ENCODE results near the gene TMED4.

TMED4 gene

GRCh38 chr7:44581879-44582603 is at the start of gene TMED4:
TMED4 (minus strand) TSS chr7:44582231; CDS start chr7:44582206, 25 bp downstream.
- peak; percentile 88 for ATAC-seq

GRCh38 chr7:44631458-44632115 is 49.6 kb upstream of the TMED4 start:
- ATAC-seq = peak; percentile 2 to 5

GRCh38 chr7:44630792-44631457 is 48.9 kb upstream of the TMED4 start:
- ATAC-seq = no peak

- ATAC-seq = no peak
These were observed 47.9 kb upstream of the TMED4 start for GRCh38 chr7:44629829-44630522.

GRCh38 chr7:44626620-44627019 is 44.6 kb upstream of the TMED4 start:
- ATAC-seq = no peak

- no peak for ATAC-seq
These were observed 43.8 kb upstream of the TMED4 start for GRCh38 chr7:44625526-44626471.

GRCh38 chr7:44624318-44624717 is 42.3 kb upstream of the TMED4 start:
- ATAC-seq = no peak

- peak; percentile 89 to 91 for ATAC-seq
These were observed 40.5 kb upstream of the TMED4 start for GRCh38 chr7:44622342-44623151.

GRCh38 chr7:44621750-44622103 is 39.7 kb upstream of the TMED4 start:
- ATAC-seq = no peak

GRCh38 chr7:44621034-44621749 is 39.2 kb upstream of the TMED4 start:
- no peak for ATAC-seq

GRCh38 chr7:44618753-44619152 is 36.7 kb upstream of the TMED4 start:
- ATAC-seq = no peak

- ATAC-seq = no peak
These were observed 36.0 kb upstream of the TMED4 start for GRCh38 chr7:44618045-44618444.

GRCh38 chr7:44617225-44617890 is 35.3 kb upstream of the TMED4 start:
- peak; percentile 91 to 94 for ATAC-seq

- ATAC-seq = no peak
These were observed 34.5 kb upstream of the TMED4 start for GRCh38 chr7:44616545-44616944.

GRCh38 chr7:44615793-44616192 is 33.8 kb upstream of the TMED4 start:
- ATAC-seq = no peak

GRCh38 chr7:44615149-44615611 is 33.1 kb upstream of the TMED4 start:
- ATAC-seq = no peak

- ATAC-seq = no peak
These were observed 27.8 kb upstream of the TMED4 start for GRCh38 chr7:44609829-44610228.

GRCh38 chr7:44608916-44609648 is 27.1 kb upstream of the TMED4 start:
- ATAC-seq = no peak

All from activated CD4-positive, CD25-positive, alpha-beta regulatory T cell treated with anti-CD3 and anti-CD28 coated beads, Interleukin-2, amount 50 U/mL, for 24 hours (primary cell).